ENCODE measurements around the gene NENF. TPM values are rescaled to one million over a fixed set of nuclear protein-coding genes. Genes with fewer than 3 reads are reported as not detected.

Gene NENF
- total RNA-seq, 1 experiment from 2014 or later: 72.4 TPM

DNA sequence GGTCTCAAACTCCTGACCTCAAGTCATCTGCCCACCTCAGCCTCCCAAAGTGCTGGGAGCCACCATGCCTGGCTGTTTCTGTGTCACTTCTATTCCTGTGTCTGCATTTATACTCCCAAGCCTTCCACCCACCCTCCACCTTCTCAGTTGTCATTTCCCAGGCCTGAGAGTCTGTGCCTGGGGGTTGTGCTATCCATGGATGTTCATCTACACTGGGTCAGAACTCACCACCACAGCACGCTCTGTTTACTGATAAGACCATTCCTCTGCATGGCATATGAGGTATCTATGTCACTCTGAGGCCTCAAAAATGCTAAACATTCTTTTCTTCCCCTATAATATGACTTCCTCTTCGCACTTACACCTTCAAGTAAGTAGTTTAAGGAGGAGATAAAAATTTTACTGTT lies 6.1 kb downstream of the NENF start:
- POLR2A ChIA-PET: no interaction called here
- no peaks in the 10 kb centered on the region for H3K36me3 ChIP-seq (ENCODE audit: control insufficient read depth, insufficient read depth, low read length)
- no TSS peak for BruUV-seq (replicated peaks)
- ATAC-seq: no peak
- H3K27ac ChIP-seq (ENCODE audit: low read length): no peak overlapping the region
- no peak overlapping the region for H3K4me3 ChIP-seq (ENCODE audit: low read depth in 2 of 2, low read length in 2 of 2)
- H3K27me3 ChIP-seq (ENCODE audit: control insufficient read depth, insufficient read depth, low read length): no peaks in the 10 kb centered on the region
- no peak for TF ChIP-seq POLR2AphosphoS5 (IDR thresholded peaks at IDR 0.05; ENCODE audit: low read depth, low read length)
- no peak for TF ChIP-seq TCF7L2 (IDR thresholded peaks at IDR 0.05; ENCODE audit: low read depth, low read length)
- CTCF ChIA-PET: no interaction called here
- intact Hi-C loops (cut with micrococcal nuclease; ENCODE audit: unreplicated experiment) (no loop called here), in situ Hi-C loops (cut with HindIII; ENCODE audit: low pct_unique_long_range_greater_than_20kb, low sequenced_read_pairs) (no loop called here)
- H3K9me3 ChIP-seq (ENCODE audit: control insufficient read depth, insufficient read depth, low read depth, low read length): no peaks in the 10 kb centered on the region
- peaks cover under 1% of the 10 kb centered on the region; the same call in 1 of the 2 replicates for H3K4me1 ChIP-seq (ENCODE audit: control insufficient read depth, insufficient read depth, low read length)
- no peak for DNase-seq (ENCODE audit: low read depth, low spot score)

- H3K36me3 ChIP-seq (ENCODE audit: control insufficient read depth, insufficient read depth, low read length): no peaks in the 10 kb centered on the region
- TF ChIP-seq TCF7L2 (IDR thresholded peaks at IDR 0.05; ENCODE audit: low read depth, low read length) (no peak), SIN3A (IDR thresholded peaks at IDR 0.05; ENCODE audit: borderline replicate concordance, insufficient read depth, low read depth, low read length) (no peak), REST (IDR thresholded peaks at IDR 0.05; ENCODE audit: insufficient read depth in 1 of 2, low read depth in 2 of 2, low read length in 1 of 2) (no peak), POLR2AphosphoS5 (IDR thresholded peaks at IDR 0.05; ENCODE audit: low read depth, low read length) (no peak)
- TF ChIP-seq, protein P1, sequence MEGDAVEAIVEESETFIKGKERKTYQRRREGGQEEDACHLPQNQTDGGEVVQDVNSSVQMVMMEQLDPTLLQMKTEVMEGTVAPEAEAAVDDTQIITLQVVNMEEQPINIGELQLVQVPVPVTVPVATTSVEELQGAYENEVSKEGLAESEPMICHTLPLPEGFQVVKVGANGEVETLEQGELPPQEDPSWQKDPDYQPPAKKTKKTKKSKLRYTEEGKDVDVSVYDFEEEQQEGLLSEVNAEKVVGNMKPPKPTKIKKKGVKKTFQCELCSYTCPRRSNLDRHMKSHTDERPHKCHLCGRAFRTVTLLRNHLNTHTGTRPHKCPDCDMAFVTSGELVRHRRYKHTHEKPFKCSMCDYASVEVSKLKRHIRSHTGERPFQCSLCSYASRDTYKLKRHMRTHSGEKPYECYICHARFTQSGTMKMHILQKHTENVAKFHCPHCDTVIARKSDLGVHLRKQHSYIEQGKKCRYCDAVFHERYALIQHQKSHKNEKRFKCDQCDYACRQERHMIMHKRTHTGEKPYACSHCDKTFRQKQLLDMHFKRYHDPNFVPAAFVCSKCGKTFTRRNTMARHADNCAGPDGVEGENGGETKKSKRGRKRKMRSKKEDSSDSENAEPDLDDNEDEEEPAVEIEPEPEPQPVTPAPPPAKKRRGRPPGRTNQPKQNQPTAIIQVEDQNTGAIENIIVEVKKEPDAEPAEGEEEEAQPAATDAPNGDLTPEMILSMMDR (IDR thresholded peaks at IDR 0.05): no peak
- in situ Hi-C loops (cut with HindIII; ENCODE audit: low pct_unique_long_range_greater_than_20kb, low sequenced_read_pairs) (no loop called here), intact Hi-C loops (cut with micrococcal nuclease; ENCODE audit: unreplicated experiment) (no loop called here)
- H3K4me1 ChIP-seq (ENCODE audit: control insufficient read depth, insufficient read depth, low read length): no peaks in the 10 kb centered on the region
- no TSS peak for BruUV-seq (replicated peaks)
- no peak overlapping the region for H3K27ac ChIP-seq (ENCODE audit: low read length)
- no peak for DNase-seq (ENCODE audit: low read depth, low spot score)
- no peaks in the 10 kb centered on the region for H3K9me3 ChIP-seq (ENCODE audit: control insufficient read depth, insufficient read depth, low read depth, low read length)
- no peaks in the 10 kb centered on the region for H3K27me3 ChIP-seq (ENCODE audit: control insufficient read depth, insufficient read depth, low read length)
- POLR2A ChIA-PET: no interaction called here
- no peak overlapping the region for H3K4me3 ChIP-seq (ENCODE audit: low read depth in 2 of 2, low read length in 2 of 2)
- ATAC-seq: no peak
- CTCF ChIA-PET: no interaction called here
Measured at GRCh38 chr1:212440419-212440818, 7.7 kb downstream of the NENF start.

DNA sequence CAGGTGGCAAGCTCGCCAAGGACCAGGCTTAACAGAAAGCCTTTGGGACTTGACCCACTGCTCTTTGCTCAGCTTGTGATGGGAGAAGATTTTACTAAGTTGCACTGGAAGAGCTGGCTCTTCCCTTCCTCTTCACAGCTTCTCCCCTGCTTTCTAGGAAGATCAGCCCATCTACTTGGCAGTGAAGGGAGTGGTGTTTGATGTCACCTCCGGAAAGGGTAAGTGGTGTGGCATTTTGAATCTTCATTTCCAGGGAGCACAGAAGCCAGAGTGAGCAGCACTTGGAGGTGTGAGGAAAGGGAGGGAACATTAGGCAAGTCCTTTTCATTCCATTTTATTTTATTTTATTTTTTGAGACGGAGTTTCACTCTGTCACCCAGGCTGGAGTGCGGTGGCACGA lies 9.7 kb downstream of the NENF start:
- intact Hi-C loops (cut with micrococcal nuclease; ENCODE audit: unreplicated experiment): no loop called here
- BruUV-seq (replicated peaks): no TSS peak
- no peaks in the 10 kb centered on the region for H3K36me3 ChIP-seq (ENCODE audit: control insufficient read depth, insufficient read depth, low read length)
- H3K27ac ChIP-seq (ENCODE audit: low read length): no peak overlapping the region
- no peak for DNase-seq (ENCODE audit: low read depth, low spot score)
- ATAC-seq: no peak
- TF ChIP-seq POLR2AphosphoS5 (IDR thresholded peaks at IDR 0.05; ENCODE audit: low read depth, low read length) (no peak), SIN3A (IDR thresholded peaks at IDR 0.05; ENCODE audit: borderline replicate concordance, insufficient read depth, low read depth, low read length) (no peak), REST (IDR thresholded peaks at IDR 0.05; ENCODE audit: insufficient read depth in 1 of 2, low read depth in 2 of 2, low read length in 1 of 2) (no peak), TCF7L2 (IDR thresholded peaks at IDR 0.05; ENCODE audit: low read depth, low read length) (no peak)
- TF ChIP-seq, protein P1 (IDR thresholded peaks at IDR 0.05): no peak
- no peaks in the 10 kb centered on the region for H3K27me3 ChIP-seq (ENCODE audit: control insufficient read depth, insufficient read depth, low read length)
- POLR2A ChIA-PET: no interaction called here
- H3K9me3 ChIP-seq (ENCODE audit: control insufficient read depth, insufficient read depth, low read depth, low read length): no peaks in the 10 kb centered on the region
- CTCF ChIA-PET: no interaction called here
- H3K4me1 ChIP-seq (ENCODE audit: control insufficient read depth, insufficient read depth, low read length): no peaks in the 10 kb centered on the region
- H3K4me3 ChIP-seq (ENCODE audit: low read depth in 2 of 2, low read length in 2 of 2): no peak overlapping the region
- in situ Hi-C loops (cut with HindIII; ENCODE audit: low pct_unique_long_range_greater_than_20kb, low sequenced_read_pairs): no loop called here
